ENCODE data around the gene PIK3R4.

PIK3R4 gene

DNA sequence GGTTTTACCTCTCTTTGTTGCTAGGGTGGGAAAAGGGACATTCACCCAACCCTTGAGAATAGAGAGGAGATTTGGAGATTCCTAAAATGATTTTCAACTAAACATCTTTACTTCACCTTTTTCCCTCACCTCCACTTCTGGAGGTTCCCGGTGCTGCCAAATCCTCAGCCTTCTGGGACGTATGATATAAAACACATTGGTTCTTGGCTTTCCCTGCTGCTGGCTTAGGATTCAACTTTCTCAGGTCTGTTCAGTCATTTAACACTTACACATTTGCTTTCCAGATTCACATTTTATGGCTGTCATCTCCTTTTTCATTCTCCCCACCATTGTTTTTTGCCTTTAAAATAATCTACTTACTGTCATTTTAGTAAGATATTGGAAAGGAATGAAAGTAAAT, 106.6 kb downstream of the PIK3R4 start:
- no peak for DNase-seq (ENCODE audit: low spot score)

DNA sequence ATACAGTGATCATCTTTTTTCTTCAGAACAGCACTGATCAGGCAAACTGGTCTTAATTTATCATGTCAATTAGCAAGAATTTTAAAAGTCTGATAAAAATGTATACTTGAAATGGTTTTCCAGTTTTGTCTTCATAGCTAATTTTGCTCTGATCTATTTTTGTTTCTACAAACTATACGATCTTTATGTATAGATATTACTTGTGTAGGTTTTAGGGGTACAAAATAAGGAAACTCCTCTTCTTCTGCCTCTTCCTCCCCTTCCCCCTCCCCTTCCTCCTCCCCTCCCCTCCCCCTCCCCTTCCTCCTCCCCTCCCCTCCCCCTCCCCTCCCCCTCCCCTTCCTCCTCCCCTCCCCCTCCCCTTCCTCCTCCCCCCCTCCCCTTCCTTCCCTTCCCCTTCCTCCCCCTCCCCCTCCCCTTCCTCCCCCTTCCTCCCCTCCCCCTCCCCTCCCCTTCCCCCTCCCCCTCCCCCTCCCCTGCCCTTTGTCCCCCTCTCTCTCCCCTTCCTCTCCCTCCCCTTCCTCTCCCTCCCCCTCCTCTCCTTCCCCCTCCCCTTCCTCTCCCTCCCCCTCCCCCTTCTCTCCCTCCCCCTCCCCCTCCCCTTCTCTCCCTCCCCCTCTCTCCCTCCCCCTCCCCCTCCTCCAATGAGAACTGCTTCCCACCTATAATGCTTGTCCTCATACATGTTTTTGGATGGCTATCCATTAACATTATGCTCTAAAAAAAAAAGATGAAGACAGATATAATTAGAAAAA, 110.0 kb downstream of the PIK3R4 start:
- no peak for DNase-seq (ENCODE audit: low spot score)

DNA sequence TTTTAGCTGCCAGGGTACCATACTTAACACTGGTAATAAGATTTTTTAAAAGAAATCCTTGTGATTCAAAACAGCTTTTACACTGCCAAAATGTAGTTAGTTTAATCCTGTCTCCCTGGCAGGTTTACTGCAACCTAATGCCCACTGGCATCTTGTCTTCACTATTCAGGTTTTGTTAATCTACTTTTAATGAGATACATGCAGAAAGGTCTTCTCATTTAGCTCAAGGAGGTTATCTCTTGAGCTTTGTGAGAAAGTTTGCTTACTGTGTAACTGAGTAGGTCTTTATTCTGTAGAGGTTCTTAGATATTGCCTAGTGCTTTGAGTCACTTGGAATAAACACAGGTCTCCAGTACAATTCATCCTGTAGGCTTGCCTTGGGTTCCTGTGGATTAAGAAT, 110.7 kb downstream of the PIK3R4 start:
- no peak for DNase-seq (ENCODE audit: low spot score)

DNA sequence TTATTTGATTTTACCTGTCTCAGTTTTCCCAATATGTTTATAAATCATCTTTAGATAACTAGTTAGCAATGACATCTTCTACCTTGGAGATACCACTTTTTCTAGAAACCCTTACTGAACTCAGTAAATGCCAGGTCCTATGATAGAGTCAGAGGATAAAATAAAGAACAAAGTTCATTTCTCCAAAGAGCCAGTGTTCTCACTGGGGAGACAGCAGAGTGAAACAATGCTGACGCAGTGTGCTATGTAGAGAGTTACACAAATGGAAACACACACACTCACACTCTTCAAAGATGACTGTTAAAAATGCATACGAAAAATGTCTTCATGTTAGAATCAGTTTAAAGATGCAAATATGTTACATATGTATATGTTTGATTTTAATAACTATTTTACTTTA, 111.3 kb downstream of the PIK3R4 start:
- DNase-seq (ENCODE audit: low spot score) = no peak
